ENCODE measurements around the gene MYH7.
"Not testable (repeated sequence)": the region's sequence is repeated elsewhere in the genome, so short reads cannot be mapped to it uniquely, and the experiment has no call there.

MYH7 gene

GRCh38 chr14:23430016-23430722 lies 5.3 kb downstream of the MYH7 start:
- no peak for DNase-seq

GRCh38 chr14:23428686-23429495 lies 6.6 kb downstream of the MYH7 start:
- DNase-seq = no peak

GRCh38 chr14:23425798-23426197 lies 9.7 kb downstream of the MYH7 start:
- DNase-seq = not testable (repeated sequence)

- DNase-seq = no peak
These were observed 10.3 kb downstream of the MYH7 start for GRCh38 chr14:23425169-23425568.

GRCh38 chr14:23423657-23424056 lies 11.8 kb downstream of the MYH7 start:
- no peak for DNase-seq

GRCh38 chr14:23421594-23421993 lies 13.9 kb downstream of the MYH7 start:
- no peak for DNase-seq

GRCh38 chr14:23419646-23420045 lies 15.8 kb downstream of the MYH7 start:
- DNase-seq = not testable (repeated sequence)

GRCh38 chr14:23418021-23418420 lies 17.4 kb downstream of the MYH7 start:
- DNase-seq = no peak

GRCh38 chr14:23417269-23417668 lies 18.2 kb downstream of the MYH7 start:
- DNase-seq = not testable (repeated sequence)

- no peak for DNase-seq
These were observed 18.7 kb downstream of the MYH7 start for GRCh38 chr14:23416801-23417200.

- no peak for DNase-seq
These were observed 19.4 kb downstream of the MYH7 start for GRCh38 chr14:23415821-23416778.

- DNase-seq = no peak
These were observed 20.3 kb downstream of the MYH7 start for GRCh38 chr14:23414906-23415820.

GRCh38 chr14:23414254-23414653 lies 21.2 kb downstream of the MYH7 start:
- no peak for DNase-seq

GRCh38 chr14:23413681-23414080 lies 21.8 kb downstream of the MYH7 start:
- no peak for DNase-seq

- no peak for DNase-seq
These were observed 23.6 kb downstream of the MYH7 start for GRCh38 chr14:23411563-23412525.

GRCh38 chr14:23409966-23410635 lies 25.4 kb downstream of the MYH7 start:
- DNase-seq = no peak

GRCh38 chr14:23409475-23409874 lies 26.0 kb downstream of the MYH7 start:
- no peak for DNase-seq

- no peak for DNase-seq
These were observed 27.2 kb downstream of the MYH7 start for GRCh38 chr14:23408307-23408630.

GRCh38 chr14:23407516-23408306 lies 27.7 kb downstream of the MYH7 start, which contains the start of gene MYH6:
Gene MYH6, minus strand, starts transcription at chr14:23408273. Its CDS starts 1,050 bp downstream, at chr14:23407223.
- no peak for DNase-seq

Measured in CD4-positive, alpha-beta T cell treated with Interferon gamma for 1 hour (primary cell).